IMR-90 (cell line): ENCODE data around the gene FDPS. TPM values are rescaled to one million over a fixed set of nuclear protein-coding genes. Genes with fewer than 3 reads are reported as not detected.

Source experiments
- ATAC-seq: fragments of 200-7000 bp; cut with Tn5 transposase; 2 replicates; pipeline ENCODE4 v1.9.1; 2020; ENCODE audit warnings: low read depth, mild to moderate bottlenecking, moderate library complexity
- BruUV-seq: library from RNA; stranded (reverse); fragments of 400-500 nt; replicated peaks from 2 replicates; lab custom pipeline; 2021; lab: Mats Ljungman, UMichigan
- CTCF ChIA-PET: fragments of 300-600 bp; formaldehyde crosslinking; extraction: SDS; loops from one replicate; lab custom pipeline; 2021; ENCODE audit warnings: antibody characterized with exemption; lab: Yijun Ruan, JAX
- POLR2A ChIA-PET: fragments of 300-600 bp; sonication (Branson Sonifier 250); formaldehyde crosslinking; loops from one replicate; lab custom pipeline; 2022; ENCODE audit warnings: antibody characterized with exemption; ENCODE audit not compliant: unreplicated experiment; lab: Charles Lee
- DNase-seq: peaks from one replicate; pipeline ENCODE4 v3.0.0; 2013
- H2AFZ ChIP-seq: replicated peaks from 2 replicates; pipeline ENCODE3; 2013; ENCODE audit warnings: low read length, mild to moderate bottlenecking; ENCODE audit not compliant: poor library complexity
- H2AK5ac ChIP-seq: 2 replicates; pipeline ENCODE4 v1.6.1; 2013; ENCODE audit warnings: low read depth, low read length, inconsistent platforms
- H2AK9ac ChIP-seq: replicated peaks from 2 replicates; pipeline ENCODE3; 2013; ENCODE audit warnings: mild to moderate bottlenecking, low read depth, low read length, moderate library complexity; ENCODE audit not compliant: poor library complexity
- H2BK120ac ChIP-seq: 2 replicates; pipeline ENCODE4 v1.6.1; 2013; ENCODE audit warnings: low read depth, low read length, inconsistent platforms
- H2BK15ac ChIP-seq: 3 replicates; pipeline ENCODE4 v1.6.1; 2013; ENCODE audit warnings: low read depth, low read length, inconsistent platforms
- H2BK20ac ChIP-seq: 2 replicates; pipeline ENCODE4 v1.6.1; 2013; ENCODE audit warnings: low read depth, mild to moderate bottlenecking, inconsistent platforms, low read length, moderate library complexity
- H2BK5ac ChIP-seq: 2 replicates; pipeline ENCODE4 v1.6.1; 2013; ENCODE audit warnings: mild to moderate bottlenecking, low read depth, low read length, inconsistent platforms; ENCODE audit not compliant: poor library complexity, severe bottlenecking
- H3K14ac ChIP-seq: replicated peaks from 2 replicates; pipeline ENCODE4 v1.6.1; 2013; ENCODE audit warnings: low read depth, low read length, inconsistent platforms
- H3K18ac ChIP-seq: 2 replicates; pipeline ENCODE4 v1.6.1; 2013; ENCODE audit warnings: low read depth, low read length, control low read depth
- H3K23ac ChIP-seq: 2 replicates; pipeline ENCODE4 v1.6.1; 2013; ENCODE audit warnings: low read depth, low read length, inconsistent platforms
- H3K27ac ChIP-seq: 2 replicates; pipeline ENCODE4 v1.5.1; 2013; ENCODE audit warnings: mild to moderate bottlenecking, control low read depth, low read length; ENCODE audit not compliant: insufficient read depth
- H3K27me3 ChIP-seq: 2 replicates; pipeline ENCODE4 v1.6.1; 2013; ENCODE audit warnings: low read length; ENCODE audit not compliant: control insufficient read depth, insufficient read depth
- H3K36me3 ChIP-seq: 2 replicates; pipeline ENCODE4 v1.6.1; 2013; ENCODE audit warnings: low read length, mixed read lengths; ENCODE audit not compliant: control insufficient read depth, insufficient read depth
- H3K4ac ChIP-seq: 2 replicates; pipeline ENCODE4 v1.6.1; 2013; ENCODE audit warnings: low read depth, low read length, inconsistent platforms
- H3K4me1 ChIP-seq: 2 replicates; pipeline ENCODE4 v1.6.1; 2013; ENCODE audit warnings: low read length, mixed read lengths; ENCODE audit not compliant: control insufficient read depth, insufficient read depth
- H3K4me2 ChIP-seq: 2 replicates; pipeline ENCODE4 v1.6.1; 2013; ENCODE audit warnings: low read depth, mild to moderate bottlenecking, control low read depth, low read length, moderate library complexity
- H3K4me3 ChIP-seq: 2 replicates; pipeline ENCODE4 v1.5.1; 2013; ENCODE audit warnings: low read depth, mild to moderate bottlenecking, control low read depth, low read length, moderate library complexity; ENCODE audit not compliant: insufficient read depth
- H3K56ac ChIP-seq: 2 replicates; pipeline ENCODE4 v1.6.1; 2013; ENCODE audit warnings: low read length, inconsistent platforms; ENCODE audit not compliant: insufficient read depth; ENCODE audit errors: extremely low read depth
- H3K79me1 ChIP-seq, 2 experiments: 2 replicates each; pipeline ENCODE4 v1.6.1; 2013; ENCODE audit warnings: low read length in 2 of 2, inconsistent platforms in 1 of 2, low read depth in 1 of 2
- H3K9ac ChIP-seq: 2 replicates; pipeline ENCODE4 v1.6.1; 2013; ENCODE audit warnings: low read depth, low read length, control low read depth
- H3K9me1 ChIP-seq: 2 replicates; pipeline ENCODE4 v1.6.1; 2013; ENCODE audit warnings: low read length, inconsistent platforms; ENCODE audit not compliant: insufficient read depth
- H3K9me3 ChIP-seq: 2 replicates; pipeline ENCODE4 v1.6.1; 2013; ENCODE audit warnings: low read length; ENCODE audit not compliant: control insufficient read depth, insufficient read depth
- H4K20me1 ChIP-seq: 2 replicates; pipeline ENCODE4 v1.6.1; 2013; ENCODE audit warnings: low read length, inconsistent platforms; ENCODE audit not compliant: insufficient read depth
- H4K5ac ChIP-seq: 2 replicates; pipeline ENCODE4 v1.6.1; 2013; ENCODE audit warnings: mild to moderate bottlenecking, low read depth, low read length, control low read depth
- H4K8ac ChIP-seq, 2 experiments: 2 replicates each; pipeline ENCODE4 v1.6.1; 2013; ENCODE audit warnings: low read depth in 2 of 2, low read length in 2 of 2, control low read depth in 1 of 2, inconsistent platforms in 1 of 2
- H4K91ac ChIP-seq: 2 replicates; pipeline ENCODE4 v1.6.1; 2013; ENCODE audit warnings: low read depth, low read length, inconsistent platforms; ENCODE audit not compliant: insufficient read depth
- BHLHE40 ChIP-seq: fragments of 150-350 bp; IDR thresholded peaks from 2 replicates; pipeline ENCODE4 v1.6.1; 2016; ENCODE audit warnings: mild to moderate bottlenecking, low read depth, low read length
- CEBPB ChIP-seq: IDR thresholded peaks from 2 replicates; pipeline ENCODE4 v1.6.1; 2012; ENCODE audit warnings: low read depth, low read length, improper control_type of control experiment
- CHD1 ChIP-seq: IDR thresholded peaks from 2 replicates; pipeline ENCODE4 v1.6.1; 2012; ENCODE audit warnings: low read depth, low read length, improper control_type of control experiment
- CTCF ChIP-seq: conservative IDR thresholded peaks from 2 replicates; pipeline ENCODE4 v1.5.1; 2012; ENCODE audit warnings: mild to moderate bottlenecking, low read depth, low read length, improper control_type of control experiment
- ELK1 ChIP-seq: fragments of 150-350 bp; IDR thresholded peaks from 2 replicates; pipeline ENCODE4 v1.6.1; 2016; ENCODE audit warnings: low read depth, mild to moderate bottlenecking, low read length, moderate library complexity, borderline replicate concordance
- FOS ChIP-seq: fragments of 150-350 bp; IDR thresholded peaks from 2 replicates; pipeline ENCODE4 v1.6.1; 2016; ENCODE audit warnings: low read depth, low read length
- MAFK ChIP-seq: IDR thresholded peaks from 2 replicates; pipeline ENCODE4 v1.6.1; 2012; ENCODE audit warnings: low read depth, low read length, improper control_type of control experiment
- MAZ ChIP-seq: IDR thresholded peaks from 2 replicates; pipeline ENCODE4 v1.6.1; 2012; ENCODE audit warnings: low read depth, mild to moderate bottlenecking, low read length, improper control_type of control experiment, moderate library complexity, borderline replicate concordance
- MXI1 ChIP-seq: IDR thresholded peaks from 2 replicates; pipeline ENCODE4 v1.6.1; 2012; ENCODE audit warnings: low read depth, mild to moderate bottlenecking, low read length, moderate library complexity, borderline replicate concordance
- NFE2L2 ChIP-seq: fragments of 150-350 bp; IDR thresholded peaks from 2 replicates; pipeline ENCODE4 v1.6.1; 2016; ENCODE audit warnings: low read depth, mild to moderate bottlenecking, low read length
- RCOR1 ChIP-seq: IDR thresholded peaks from 2 replicates; pipeline ENCODE4 v1.6.1; 2012; ENCODE audit warnings: mild to moderate bottlenecking, low read length, improper control_type of control experiment; ENCODE audit not compliant: insufficient replicate concordance
- RFX5 ChIP-seq: IDR thresholded peaks from 2 replicates; pipeline ENCODE4 v1.8.0; 2012; ENCODE audit warnings: low read depth, mild to moderate bottlenecking, low read length, moderate library complexity
- SMC3 ChIP-seq: fragments of 150-350 bp; IDR thresholded peaks from 2 replicates; pipeline ENCODE4 v1.6.1; 2016; ENCODE audit warnings: low read depth, mild to moderate bottlenecking, antibody characterized with exemption, low read length, moderate library complexity
- WGBS, 2 experiments: methylation state at CpG; one replicate each; pipeline versions ENCODE4 v1.1.5 to v1.1.7; 2013; ENCODE audit warnings: missing lambda C conversion rate in 2 of 2; ENCODE audit not compliant: insufficient read length in 1 of 2; ENCODE audit errors: extremely low coverage in 2 of 2; 5-methylcytosine and 5-hydroxymethylcytosine counted together
- dilution Hi-C: fragments of 300-500 bp; cut with HindIII; formaldehyde crosslinking; loops from one replicate; pipeline ENCODE4 v1.14.3; 2018; ENCODE audit warnings: low sequenced_read_pairs; ENCODE audit not compliant: unreplicated experiment
- in situ Hi-C: fragments of 300-500 bp; cut with MboI; formaldehyde crosslinking; loops from 3 replicates; pipeline ENCODE4 v1.14.3; 2019; ENCODE audit warnings: low sequenced_read_pairs, inconsistent platforms, mixed read lengths
- intact Hi-C: fragments of 100-400 bp; cut with micrococcal nuclease; formaldehyde crosslinking; loops from 2 replicates; pipeline ENCODE4 v1.10.0; 2022
- polyA plus RNA-seq, 3 experiments: library from polyadenylated mRNA; depleted of rRNA; stranded (reverse); fragments of >200 nt; gene quantifications; 2 replicates each; pipeline ENCODE4 v1.2.3, GENCODE V29; 2012; ENCODE audit warnings: low replicate concordance in 1 of 3
- total RNA-seq: library from RNA; depleted of rRNA; stranded (reverse); fragments of >200 nt; gene quantifications from 2 replicates; pipeline ENCODE4 v1.2.3, GENCODE V29; 2012

The FDPS gene
- total and polyA plus RNA-seq, 2 of the 4 experiments (the other 2 are of a cell fraction) = 183 to 191 TPM

- Histone ChIP-seq H2BK5ac (no peak overlapping the region), H2AFZ (no peak overlapping the region), H4K5ac (no peak overlapping the region), H2BK20ac (no peak overlapping the region), H3K79me1 (no peaks in the 10 kb centered on the region), H3K14ac (no peak overlapping the region), H3K27me3 (peaks cover 53% of the 10 kb centered on the region), H3K23ac (no peak overlapping the region), H3K4me1 (no peaks in the 10 kb centered on the region), H4K91ac (no peak overlapping the region), H3K4ac (no peak overlapping the region), H2AK9ac (no peak overlapping the region), H3K18ac (no peak overlapping the region), H2BK15ac (no peak overlapping the region), H3K56ac (no peak overlapping the region), H3K4me3 (no peak overlapping the region), H2BK120ac (no peak overlapping the region), H3K9me1 (no peaks in the 10 kb centered on the region), H3K36me3 (no peaks in the 10 kb centered on the region), H2AK5ac (no peak overlapping the region), H3K9me3 (peaks cover 2% of the 10 kb centered on the region; the same call in 1 of the 2 replicates), H3K9ac (no peak overlapping the region), H3K27ac (no peak overlapping the region), H4K8ac (no peak overlapping the region), H3K4me2 (no peak overlapping the region), H4K20me1 (no peaks in the 10 kb centered on the region)
- intact Hi-C loops = no loop called here
- no TSS peak for BruUV-seq
- ATAC-seq (no peak), DNase-seq (no peak)
- TF ChIP-seq BHLHE40 = no peak
- TF ChIP-seq FOS = no peak
- no peak for TF ChIP-seq CHD1
- no peak for TF ChIP-seq CEBPB
- TF ChIP-seq MXI1 = no peak
- no peak for TF ChIP-seq NFE2L2
- no peak for TF ChIP-seq RCOR1
- no peak for TF ChIP-seq ELK1
- no peak for TF ChIP-seq SMC3
- no peak for TF ChIP-seq RFX5
- no peak for TF ChIP-seq MAZ
- no peak for TF ChIP-seq MAFK
- no peak for TF ChIP-seq CTCF
- WGBS, 2 experiments = 60% methylated on average over 4 of the region's 7 CpGs; no CpG with 5 or more reads in 1 of the 2 experiments
- in situ Hi-C loops = no loop called here
- POLR2A ChIA-PET = no interaction called here
- CTCF ChIA-PET = no interaction called here
- dilution Hi-C loops = no loop called here
Observed at GRCh38 chr1:155297384-155297783, 11.3 kb upstream of the FDPS start.
